Motor neuron (in vitro differentiated cells): ENCODE data around the gene TYR. TPM values are rescaled to one million over a fixed set of nuclear protein-coding genes. Genes with fewer than 3 reads are reported as not detected.
"Not testable (repeated sequence)": the region's sequence is repeated elsewhere in the genome, so short reads cannot be mapped to it uniquely, and the experiment has no call there.

Source experiments
- ATAC-seq, 8 experiments: fragments of 200-7000 bp; cut with Tn5 transposase; replicated peaks in 6 of 8; 2 replicates each; pipeline ENCODE4 v1.8.0; 2021; ENCODE audit warnings: mild to moderate bottlenecking in 8 of 8, moderate library complexity in 8 of 8
- H3K27ac ChIP-seq, 2 donors: fragments of 250-450 bp; sonication (Bioruptor Pico); 2 replicates each; pipeline ENCODE4 v1.9.0; 2021; ENCODE audit warnings: antibody characterized with exemption in 2 of 2, mild to moderate bottlenecking in 2 of 2, moderate library complexity in 1 of 2
- H3K4me1 ChIP-seq, 2 donors: fragments of 250-450 bp; sonication (Bioruptor Pico); replicated peaks in 1 of 2; 2 replicates each; pipeline ENCODE4 v1.6.1; 2021; ENCODE audit warnings: antibody characterized with exemption in 2 of 2, mild to moderate bottlenecking in 2 of 2, moderate library complexity in 1 of 2
- H3K4me3 ChIP-seq, 5 donors: fragments of 250-450 bp; sonication (Bioruptor Pico); 2 replicates each; pipeline ENCODE4 v1.9.0; 2021; ENCODE audit warnings: antibody characterized with exemption in 5 of 5, mild to moderate bottlenecking in 5 of 5, moderate library complexity in 4 of 5
- WGBS, 10 experiments: fragments of 450-650 bp; shearing (Covaris generic); methylation state at CpG; one replicate each; pipeline ENCODE4 v1.0.0; 2022; 5-methylcytosine and 5-hydroxymethylcytosine counted together
- in situ Hi-C, 9 experiments: fragments of 400-800 bp; cut with MboI; loops; one replicate each; pipeline ENCODE4 v1.15.0; 2021; ENCODE audit warnings: low sequenced_read_pairs in 9 of 9, low pct_unique_long_range_greater_than_20kb in 2 of 9; ENCODE audit not compliant: unreplicated experiment in 9 of 9
- total RNA-seq, 8 experiments: library from RNA; unstranded; fragments of 300-600 nt; gene quantifications; 2 replicates each; pipeline versions ENCODE4 v1.2.3 to v1.2.4, GENCODE V29; 2022

The TYR gene
- total RNA-seq, 8 experiments from 2014 or later, result 0.09 to 0.19 TPM; not detected in 6

GRCh38 chr11:89201138-89201537 lies 23.5 kb downstream of the TYR start:
- no peaks in the 10 kb centered on the region for H3K4me1 ChIP-seq
- 0 to 100% (median 66%) methylated on average over 1 of the region's 1 CpG for WGBS, 10 experiments
- ATAC-seq, result no peak
- in situ Hi-C loops, result no loop called here
- H3K4me3 ChIP-seq, result no peak overlapping the region
- no peak overlapping the region for H3K27ac ChIP-seq

GRCh38 chr11:89203814-89204213 lies 26.1 kb downstream of the TYR start:
- H3K4me3 ChIP-seq, result no peak overlapping the region
- in situ Hi-C loops, result no loop called here
- peak in 2 of 8 experiments; percentile 33 to 38 for ATAC-seq
- H3K27ac ChIP-seq, result no peak overlapping the region
- H3K4me1 ChIP-seq, result no peaks in the 10 kb centered on the region

- Histone ChIP-seq H3K4me1 (no peaks in the 10 kb centered on the region), H3K27ac (no peak overlapping the region), H3K4me3 (no peak overlapping the region)
- in situ Hi-C loops, result no loop called here
- no peak for ATAC-seq
Observed at GRCh38 chr11:89205378-89205777, 27.7 kb downstream of the TYR start.

- in situ Hi-C loops, result no loop called here
- H3K4me1 ChIP-seq, result no peaks in the 10 kb centered on the region
- H3K27ac ChIP-seq, result no peak overlapping the region
- WGBS, 10 experiments, result 51 to 92% (median 74%) methylated on average over 4 to 8 of the region's 8 CpGs
- no peak for ATAC-seq
- no peak overlapping the region for H3K4me3 ChIP-seq
Observed at GRCh38 chr11:89220684-89221339, 43.1 kb downstream of the TYR start.

GRCh38 chr11:89235083-89235482 lies 57.4 kb downstream of the TYR start:
- in situ Hi-C loops, result no loop called here
- WGBS, 10 experiments, result 0 to 100% (median 36%) methylated on average over 1 of the region's 1 CpG; no CpG with 5 or more reads in 2 of the 10 experiments
- ATAC-seq, result peak in 2 of 8 experiments; percentile 60 to 89
- no peak overlapping the region for H3K27ac ChIP-seq
- H3K4me1 ChIP-seq, result no peaks in the 10 kb centered on the region
- H3K4me3 ChIP-seq, result no peak overlapping the region

GRCh38 chr11:89235976-89236375 lies 58.3 kb downstream of the TYR start:
- in situ Hi-C loops, result no loop called here
- Histone ChIP-seq H3K4me3 (no peak overlapping the region), H3K4me1 (no peaks in the 10 kb centered on the region), H3K27ac (no peak overlapping the region)
- ATAC-seq, result peak in 2 of 8 experiments; percentile 31 to 45
- 0 to 95% (median 90%) methylated on average over 2 to 5 of the region's 5 CpGs; no CpG with 5 or more reads in 1 of the 10 experiments for WGBS, 10 experiments

- in situ Hi-C loops, H3K4me1 ChIP-seq, H3K27ac ChIP-seq, H3K4me3 ChIP-seq: not testable (repeated sequence)
- WGBS, 10 experiments, result 0 to 83% (median 69%) methylated on average over 1 to 4 of the region's 4 CpGs; no CpG with 5 or more reads in 2 of the 10 experiments
- ATAC-seq, result peak in 3 of 8 experiments; percentile 47 to 67 (median 66)
Observed at GRCh38 chr11:89247007-89247406, 69.3 kb downstream of the TYR start.

- Histone ChIP-seq H3K27ac (no peak overlapping the region), H3K4me1 (no peaks in the 10 kb centered on the region), H3K4me3 (no peak overlapping the region)
- in situ Hi-C loops, result no loop called here
- WGBS, 10 experiments, result 41 to 82% (median 49%) methylated on average over 1 to 2 of the region's 2 CpGs; no CpG with 5 or more reads in 2 of the 10 experiments
- ATAC-seq, result no peak
Observed at GRCh38 chr11:89249196-89249595, 71.5 kb downstream of the TYR start.

GRCh38 chr11:89261483-89261882 lies 83.8 kb downstream of the TYR start:
- H3K4me3 ChIP-seq, H3K4me1 ChIP-seq, H3K27ac ChIP-seq, in situ Hi-C loops: not testable (repeated sequence)
- peak in 1 of 8 experiments; percentile 45 for ATAC-seq
- WGBS, 10 experiments, result 88 to 100% (median 100%) methylated on average over 1 of the region's 1 CpG; no CpG with 5 or more reads in 6 of the 10 experiments

- no peak for ATAC-seq
- H3K27ac ChIP-seq, result no peak overlapping the region
- H3K4me1 ChIP-seq, result no peaks in the 10 kb centered on the region
- H3K4me3 ChIP-seq, result no peak overlapping the region
- in situ Hi-C loops, result no loop called here
- 7 to 100% (median 73%) methylated on average over 1 to 2 of the region's 2 CpGs; no CpG with 5 or more reads in 2 of the 10 experiments for WGBS, 10 experiments
Observed at GRCh38 chr11:89267660-89268302, 90.1 kb downstream of the TYR start.

- H3K4me3 ChIP-seq, H3K4me1 ChIP-seq, ATAC-seq, H3K27ac ChIP-seq, in situ Hi-C loops: not testable (repeated sequence)
- WGBS, 10 experiments, result 33 to 100% (median 86%) methylated on average over 1 of the region's 1 CpG; no CpG with 5 or more reads in 4 of the 10 experiments
Observed at GRCh38 chr11:89272540-89273088, 94.9 kb downstream of the TYR start.

GRCh38 chr11:89273220-89273619 lies 95.5 kb downstream of the TYR start:
- H3K4me3 ChIP-seq, H3K4me1 ChIP-seq, H3K27ac ChIP-seq, in situ Hi-C loops, ATAC-seq: not testable (repeated sequence)
- 33 to 100% (median 94%) methylated on average over 1 to 2 of the region's 2 CpGs; no CpG with 5 or more reads in 1 of the 10 experiments for WGBS, 10 experiments

GRCh38 chr11:89275966-89276365 lies 98.3 kb downstream of the TYR start:
- H3K4me3 ChIP-seq, result no peak overlapping the region
- ATAC-seq, result no peak
- peaks cover 2 to 3% of the 10 kb centered on the region in 2 donors for H3K4me1 ChIP-seq
- in situ Hi-C loops, result no loop called here
- H3K27ac ChIP-seq, result no peak overlapping the region
- WGBS, 10 experiments, result 11 to 86% (median 56%) methylated on average over 1 of the region's 1 CpG; no CpG with 5 or more reads in 3 of the 10 experiments
